Liver (tissue), 10 donors: ENCODE results near the gene SCGB2B2. TPM values are rescaled to one million over a fixed set of nuclear protein-coding genes. Genes with fewer than 3 reads are reported as not detected.
A peak's percentile ranks its signal among the peaks of the same experiment; 100 is the strongest.

Experiments used
- DNase-seq: peaks from one replicate; pipeline ENCODE4 v3.0.0-alpha.2; 2017; ENCODE audit warnings: low spot score
- H3K27ac ChIP-seq, 2 donors: one replicate each; pipeline ENCODE4 v1.7.0; 2013; ENCODE audit warnings: inconsistent platforms in 2 of 2, low read length in 2 of 2, control low read depth in 1 of 2, low read depth in 1 of 2, mild to moderate bottlenecking in 1 of 2
- H3K27me3 ChIP-seq, 4 donors: one replicate each; pipeline versions ENCODE4 v1.6.1 to v1.7.0; 2013; ENCODE audit warnings: low read length in 3 of 4, inconsistent platforms in 1 of 4, mild to moderate bottlenecking in 1 of 4, moderate library complexity in 1 of 4; ENCODE audit not compliant: control insufficient read depth in 4 of 4, insufficient read depth in 4 of 4
- H3K36me3 ChIP-seq, 4 donors: one replicate each; pipeline versions ENCODE4 v1.6.1 to v1.7.0; 2013; ENCODE audit warnings: low read length in 3 of 4, mild to moderate bottlenecking in 3 of 4, low read depth in 1 of 4, moderate library complexity in 1 of 4; ENCODE audit not compliant: control insufficient read depth in 4 of 4, insufficient read depth in 3 of 4
- H3K4me1 ChIP-seq, 4 donors: one replicate each; pipeline versions ENCODE4 v1.6.1 to v1.7.0; 2013; ENCODE audit warnings: low read length in 3 of 4, mild to moderate bottlenecking in 3 of 4, moderate library complexity in 1 of 4; ENCODE audit not compliant: control insufficient read depth in 4 of 4, insufficient read depth in 4 of 4
- H3K4me3 ChIP-seq, 3 donors: one replicate each; pipeline versions ENCODE4 v1.6.1 to v1.7.0; 2013; ENCODE audit warnings: low read length in 3 of 3, control low read depth in 1 of 3, low read depth in 1 of 3, mild to moderate bottlenecking in 1 of 3
- H3K9ac ChIP-seq, 2 donors: one replicate each; pipeline ENCODE4 v1.7.0; 2013; ENCODE audit warnings: low read length in 2 of 2, mild to moderate bottlenecking in 2 of 2, moderate library complexity in 2 of 2, control low read depth in 1 of 2, low read depth in 1 of 2
- H3K9me3 ChIP-seq, 4 donors: one replicate each; pipeline versions ENCODE4 v1.6.1 to v1.7.0; 2013; ENCODE audit warnings: low read length in 3 of 4; ENCODE audit not compliant: control insufficient read depth in 4 of 4
- FOXA2 ChIP-seq: IDR thresholded peaks from 2 replicates; pipeline ENCODE4 v1.6.1; 2016; ENCODE audit warnings: antibody characterized with exemption
- HNF4A ChIP-seq, 2 donors: conservative IDR thresholded peaks; 2 replicates each; pipeline ENCODE4 v1.6.1; 2016; ENCODE audit warnings: antibody characterized with exemption in 2 of 2, mild to moderate bottlenecking in 2 of 2
- HNF4G ChIP-seq: IDR thresholded peaks from 2 replicates; pipeline ENCODE4 v1.6.1; 2016; ENCODE audit warnings: antibody characterized with exemption
- JUND ChIP-seq, 2 donors: IDR thresholded peaks; 2 replicates each; pipeline ENCODE4 v1.6.1; 2016; ENCODE audit warnings: antibody characterized with exemption in 2 of 2
- RXRA ChIP-seq, 2 donors: IDR thresholded peaks; 2 replicates each; pipeline ENCODE4 v1.6.1; 2017 to 2018; ENCODE audit warnings: antibody characterized with exemption in 2 of 2, mild to moderate bottlenecking in 1 of 2
- TAF1 ChIP-seq: conservative IDR thresholded peaks from 2 replicates; pipeline ENCODE4 v1.6.1; 2016; ENCODE audit warnings: antibody characterized with exemption, mild to moderate bottlenecking
- YY1 ChIP-seq: IDR thresholded peaks from 2 replicates; pipeline ENCODE4 v1.6.1; 2016; ENCODE audit warnings: antibody characterized with exemption, mild to moderate bottlenecking
- WGBS: extraction: QIAGEN DNeasy Blood & Tissue Kit; methylation state at CpG from one replicate; pipeline ENCODE4 v1.1.7; 2013; 5-methylcytosine and 5-hydroxymethylcytosine counted together
- polyA plus RNA-seq, 2 donors: library from polyadenylated mRNA; stranded (reverse) in 1 of 2; unstranded in 1 of 2; fragments of 200-250 nt in 1 of 2; fragments of >200 nt in 1 of 2; fragmentation: Nextera tagmentation in 1 of 2; extraction: Ambion mirVana in 1 of 2; gene quantifications; one replicate each; pipeline versions ENCODE4 v1.2.1 to v1.2.3, GENCODE V29; 2013 to 2015
- small RNA-seq: library from RNA; depleted of rRNA; stranded (forward); fragments of <200 nt; gene quantifications from one replicate; pipeline ENCODE3, GENCODE V24; 2014
- total RNA-seq, 2 donors: library from RNA; depleted of rRNA; stranded (reverse); fragments of >200 nt; gene quantifications; one replicate each; pipeline ENCODE4 v1.2.3, GENCODE V29; 2014
- TF ChIP-seq, protein P1 (sequence below): IDR thresholded peaks from 2 replicates; pipeline ENCODE4 v1.6.1; 2016; ENCODE audit warnings: antibody characterized with exemption
- donor health status: healthy.
- donor health status: healthy.
- donor health status: healthy.
- donor health status: healthy.
- donor health status: healthy.

SCGB2B2 gene
- total and polyA plus RNA-seq, 4 donors: 0.09 to 0.50 (median 0.25) TPM; not detected in 1

DNA sequence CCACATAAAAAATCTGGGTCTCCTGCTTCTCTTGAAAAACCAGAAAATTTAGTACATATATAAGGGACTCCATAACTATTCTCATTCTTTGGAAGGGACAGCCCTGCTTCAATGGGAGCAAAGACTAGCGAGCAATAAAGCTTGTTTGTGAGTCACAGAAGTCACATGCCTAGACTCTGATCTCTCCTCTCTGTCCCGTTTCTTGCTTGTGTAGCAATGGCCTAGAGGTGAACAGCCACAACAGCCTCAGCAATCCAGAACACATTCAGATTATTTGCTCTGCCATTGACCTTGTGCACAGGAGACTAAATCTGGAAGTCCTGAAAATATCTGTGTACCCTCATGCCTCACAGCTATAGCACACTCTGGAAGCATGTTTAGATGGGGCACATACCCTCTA, 43.2 kb downstream of the SCGB2B2 start:
- DNase-seq: no peak
- no peaks in the 10 kb centered on the region for H3K4me1 ChIP-seq
- TF ChIP-seq HNF4G: no peak
- TF ChIP-seq HNF4A (conservative IDR thresholded peaks at IDR 0.05): no peak
- no peak for TF ChIP-seq FOXA2
- TF ChIP-seq TAF1: no peak
- TF ChIP-seq RXRA (IDR thresholded peaks at IDR 0.05): no peak
- TF ChIP-seq JUND (IDR thresholded peaks at IDR 0.05): no peak
- TF ChIP-seq YY1: no peak
- TF ChIP-seq, protein P1, sequence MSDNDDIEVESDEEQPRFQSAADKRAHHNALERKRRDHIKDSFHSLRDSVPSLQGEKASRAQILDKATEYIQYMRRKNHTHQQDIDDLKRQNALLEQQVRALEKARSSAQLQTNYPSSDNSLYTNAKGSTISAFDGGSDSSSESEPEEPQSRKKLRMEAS: no peak

More for the DNA sequence above, 43.2 kb downstream of the SCGB2B2 start:
- Histone ChIP-seq H3K9ac (no peak overlapping the region), H3K9me3 (peaks cover 13 to 26% (median 20%) of the 10 kb centered on the region in 4 donors), H3K27ac (no peak overlapping the region), H3K36me3 (peaks cover 0 to 19% (median 9%) of the 10 kb centered on the region in 4 donors), H3K27me3 (no peaks in the 10 kb centered on the region), H3K4me3 (peak overlapping the region in 1 of 3 donors; percentile 14)
- WGBS: 87% methylated on average over 2 of the region's 2 CpGs

Small RNAs within 50 kb of the gene (small RNA-seq; reads per million reads assigned to genes)
- gene RF00611: not detected

Other genes with a start within 250 kb of the SCGB2B2 start
- 10 to 100 TPM; 40.2 to 46.3 TPM for gene UBA2, start 248.8 kb downstream of the SCGB2B2 start, total RNA-seq
- gene UBA2, start 248.8 kb downstream of the SCGB2B2 start, polyA plus RNA-seq: 10 to 100 TPM; 15.9 to 20.5 TPM
- 1 to 10 TPM; 2.4 to 2.7 TPM for gene WTIP, start 195.4 kb downstream of the SCGB2B2 start, total RNA-seq
- under 1 TPM; 0.08 to 0.88 TPM for gene WTIP, start 195.4 kb downstream of the SCGB2B2 start, polyA plus RNA-seq
- gene ZNF302, start 519 bp upstream of the SCGB2B2 start, total RNA-seq: 10 to 100 TPM; 11.4 to 18.6 TPM
- 10 to 100 TPM in 1 of 2 donors, 1 to 10 TPM in 1; 5.8 to 15.9 TPM for gene ZNF302, start 519 bp upstream of the SCGB2B2 start, polyA plus RNA-seq
- 10 to 100 TPM in 1 of 2 donors, 1 to 10 TPM in 1; 9.6 to 15.2 TPM for gene ZNF181, start 57.1 kb upstream of the SCGB2B2 start, total RNA-seq
- 10 to 100 TPM in 1 of 2 donors, 1 to 10 TPM in 1; 8.9 to 10.4 TPM for gene ZNF181, start 57.1 kb upstream of the SCGB2B2 start, polyA plus RNA-seq
- 1 to 10 TPM; 2.1 to 2.6 TPM for gene ZNF599, start 96.1 kb upstream of the SCGB2B2 start, total RNA-seq
- gene ZNF599, start 96.1 kb upstream of the SCGB2B2 start, polyA plus RNA-seq: 1 to 10 TPM; 1.5 to 2.1 TPM
- gene ZNF30, start 249.7 kb upstream of the SCGB2B2 start, total RNA-seq: 1 to 10 TPM; 1.8 TPM
- gene ZNF30, start 249.7 kb upstream of the SCGB2B2 start, polyA plus RNA-seq: 1 to 10 TPM; 1.3 to 1.6 TPM